Measurements from ENCODE around the gene KIF6. TPM values are rescaled to one million over a fixed set of nuclear protein-coding genes. Genes with fewer than 3 reads are reported as not detected.

The KIF6 gene
- total RNA-seq, 1 donor from 2014 or later, result 1.3 TPM

- no peaks in the 10 kb centered on the region for H3K36me3 Mint-ChIP-seq (ENCODE audit: unreplicated experiment)
- H3K4me3 Mint-ChIP-seq (ENCODE audit: unreplicated experiment), result no peak overlapping the region
- H3K9me3 Mint-ChIP-seq (ENCODE audit: unreplicated experiment), result no peaks in the 10 kb centered on the region
- H3K27ac Mint-ChIP-seq (ENCODE audit: unreplicated experiment), result no peak overlapping the region
- no peak for DNase-seq (ENCODE audit: extremely low spot score, unreplicated experiment)
- no peak for TF ChIP-seq CTCF (IDR thresholded peaks at IDR 0.05)
- no peaks in the 10 kb centered on the region for H3K27me3 Mint-ChIP-seq (ENCODE audit: unreplicated experiment)
- peaks cover 17% of the 10 kb centered on the region for H3K4me1 Mint-ChIP-seq (ENCODE audit: unreplicated experiment)
Observed at GRCh38 chr6:39646751-39647420, 78.3 kb downstream of the KIF6 start.

- H3K9me3 Mint-ChIP-seq (ENCODE audit: unreplicated experiment), result no peaks in the 10 kb centered on the region
- peaks cover 23% of the 10 kb centered on the region for H3K4me1 Mint-ChIP-seq (ENCODE audit: unreplicated experiment)
- peak overlapping the region; percentile 86 for H3K27ac Mint-ChIP-seq (ENCODE audit: unreplicated experiment)
- DNase-seq (ENCODE audit: extremely low spot score, unreplicated experiment), result no peak
- H3K27me3 Mint-ChIP-seq (ENCODE audit: unreplicated experiment), result no peaks in the 10 kb centered on the region
- no peaks in the 10 kb centered on the region for H3K36me3 Mint-ChIP-seq (ENCODE audit: unreplicated experiment)
- TF ChIP-seq CTCF (IDR thresholded peaks at IDR 0.05), result peak; percentile 38
- no peak overlapping the region for H3K4me3 Mint-ChIP-seq (ENCODE audit: unreplicated experiment)
Observed at GRCh38 chr6:39642270-39642669, 82.9 kb downstream of the KIF6 start.

- H3K4me3 Mint-ChIP-seq (ENCODE audit: unreplicated experiment), result no peak overlapping the region
- no peak overlapping the region for H3K27ac Mint-ChIP-seq (ENCODE audit: unreplicated experiment)
- H3K4me1 Mint-ChIP-seq (ENCODE audit: unreplicated experiment), result peaks cover 17% of the 10 kb centered on the region
- no peaks in the 10 kb centered on the region for H3K9me3 Mint-ChIP-seq (ENCODE audit: unreplicated experiment)
- no peaks in the 10 kb centered on the region for H3K27me3 Mint-ChIP-seq (ENCODE audit: unreplicated experiment)
- DNase-seq (ENCODE audit: extremely low spot score, unreplicated experiment), result no peak
- H3K36me3 Mint-ChIP-seq (ENCODE audit: unreplicated experiment), result no peaks in the 10 kb centered on the region
- TF ChIP-seq CTCF (IDR thresholded peaks at IDR 0.05), result no peak
Observed at GRCh38 chr6:39638126-39638822, 86.9 kb downstream of the KIF6 start.

- Mint-ChIP-seq H3K27ac (ENCODE audit: unreplicated experiment) (no peak overlapping the region), H3K36me3 (ENCODE audit: unreplicated experiment) (peaks cover 2% of the 10 kb centered on the region), H3K9me3 (ENCODE audit: unreplicated experiment) (no peaks in the 10 kb centered on the region), H3K4me1 (ENCODE audit: unreplicated experiment) (peaks cover 4% of the 10 kb centered on the region), H3K27me3 (ENCODE audit: unreplicated experiment) (no peaks in the 10 kb centered on the region), H3K4me3 (ENCODE audit: unreplicated experiment) (no peak overlapping the region)
- DNase-seq (ENCODE audit: extremely low spot score, unreplicated experiment), result no peak
- TF ChIP-seq CTCF (IDR thresholded peaks at IDR 0.05), result no peak
Observed at GRCh38 chr6:39634646-39635341, 90.4 kb downstream of the KIF6 start.

- no peaks in the 10 kb centered on the region for H3K27me3 Mint-ChIP-seq (ENCODE audit: unreplicated experiment)
- H3K9me3 Mint-ChIP-seq (ENCODE audit: unreplicated experiment), result no peaks in the 10 kb centered on the region
- TF ChIP-seq CTCF (IDR thresholded peaks at IDR 0.05), result no peak
- H3K27ac Mint-ChIP-seq (ENCODE audit: unreplicated experiment), result no peak overlapping the region
- H3K4me1 Mint-ChIP-seq (ENCODE audit: unreplicated experiment), result peaks cover 6% of the 10 kb centered on the region
- H3K4me3 Mint-ChIP-seq (ENCODE audit: unreplicated experiment), result no peak overlapping the region
- no peak for DNase-seq (ENCODE audit: extremely low spot score, unreplicated experiment)
- peaks cover 2% of the 10 kb centered on the region for H3K36me3 Mint-ChIP-seq (ENCODE audit: unreplicated experiment)
Observed at GRCh38 chr6:39625209-39625608, 100.0 kb downstream of the KIF6 start.

All from osteocyte (in vitro differentiated cells).